Upper lobe of left lung (tissue), 6 donors: ENCODE measurements around the gene MSX2. TPM values are rescaled to one million over a fixed set of nuclear protein-coding genes. Genes with fewer than 3 reads are reported as not detected.
A peak's percentile ranks its signal among the peaks of the same experiment; 100 is the strongest.

Experiments used
- ATAC-seq, 2 donors: fragments of 200-7000 bp; cut with Tn5 transposase; one replicate each; pipeline ENCODE4 v1.9.1; 2022; ENCODE audit warnings: mild to moderate bottlenecking in 2 of 2, moderate library complexity in 2 of 2; ENCODE audit not compliant: low FRiP score in 2 of 2
- DNase-seq, 2 donors: peaks; one replicate each; pipeline ENCODE4 v3.0.0-alpha.2; 2019 to 2020
- H3K27ac ChIP-seq, 4 donors: fragments of 200-600 bp; sonication (generic); one replicate each; pipeline ENCODE4 v1.5.1; 2016 to 2019
- H3K27me3 ChIP-seq, 4 donors: fragments of 200-600 bp; sonication (generic); one replicate each; pipeline ENCODE4 v1.5.1; 2017 to 2019
- H3K36me3 ChIP-seq, 4 donors: fragments of 200-600 bp; sonication (generic); one replicate each; pipeline ENCODE4 v1.5.1; 2016 to 2019
- H3K4me1 ChIP-seq, 4 donors: fragments of 200-600 bp; sonication (generic); one replicate each; pipeline ENCODE4 v1.5.1; 2018 to 2019
- H3K4me3 ChIP-seq, 4 donors: fragments of 200-600 bp; sonication (generic); one replicate each; pipeline ENCODE4 v1.5.1; 2017 to 2019; ENCODE audit warnings: mild to moderate bottlenecking in 2 of 4, moderate library complexity in 1 of 4
- H3K9me3 ChIP-seq, 4 donors: fragments of 200-600 bp; sonication (generic); one replicate each; pipeline ENCODE4 v1.5.1; 2018 to 2019
- EP300 ChIP-seq, 4 donors: sonication (generic); formaldehyde crosslinking; IDR thresholded peaks; one replicate each; pipeline ENCODE4 v1.5.1; 2017; ENCODE audit warnings: antibody characterized with exemption in 4 of 4, control low read depth in 2 of 4
- POLR2A ChIP-seq, 4 donors: fragments of 450-650 bp; IDR thresholded peaks; one replicate each; pipeline ENCODE4 v1.5.1; 2016 to 2017; ENCODE audit warnings: antibody characterized with exemption in 4 of 4, mild to moderate bottlenecking in 2 of 4
- POLR2AphosphoS5 ChIP-seq, 2 donors: sonication (generic); formaldehyde crosslinking; IDR thresholded peaks; one replicate each; pipeline ENCODE4 v1.5.1; 2017; ENCODE audit warnings: antibody characterized with exemption in 2 of 2
- WGBS, 2 donors: methylation state at CpG; one replicate each; pipeline ENCODE4 v1.1.5; 2017 to 2018; 5-methylcytosine and 5-hydroxymethylcytosine counted together
- total RNA-seq, 6 donors: library from RNA; depleted of rRNA in 4 of 6; stranded (reverse); fragments of >200 nt in 4 of 6; gene quantifications; one replicate each; pipeline versions ENCODE4 v1.1.0 to v1.2.1, GENCODE V29; 2016 to 2021
- TF ChIP-seq, protein P1 (sequence below), 6 experiments: fragments of 450-650 bp in 4 of 6; fragments of 200-600 bp in 2 of 6; sonication (generic) in 2 of 6; IDR thresholded peaks; one replicate each; pipeline ENCODE4 v1.5.1; 2016 to 2019; ENCODE audit warnings: antibody characterized with exemption in 6 of 6
- donor health status: DM: no; HTN: no; CAD: no; lungs with moderate emphysema.
- donor health status: DM: no; HTN: yes; CAD: no; lungs with severe emphysema.

MSX2 gene
- total RNA-seq, 6 donors from 2014 or later, result 0.44 to 1.6 (median 1.5) TPM; not detected in 2

DNA sequence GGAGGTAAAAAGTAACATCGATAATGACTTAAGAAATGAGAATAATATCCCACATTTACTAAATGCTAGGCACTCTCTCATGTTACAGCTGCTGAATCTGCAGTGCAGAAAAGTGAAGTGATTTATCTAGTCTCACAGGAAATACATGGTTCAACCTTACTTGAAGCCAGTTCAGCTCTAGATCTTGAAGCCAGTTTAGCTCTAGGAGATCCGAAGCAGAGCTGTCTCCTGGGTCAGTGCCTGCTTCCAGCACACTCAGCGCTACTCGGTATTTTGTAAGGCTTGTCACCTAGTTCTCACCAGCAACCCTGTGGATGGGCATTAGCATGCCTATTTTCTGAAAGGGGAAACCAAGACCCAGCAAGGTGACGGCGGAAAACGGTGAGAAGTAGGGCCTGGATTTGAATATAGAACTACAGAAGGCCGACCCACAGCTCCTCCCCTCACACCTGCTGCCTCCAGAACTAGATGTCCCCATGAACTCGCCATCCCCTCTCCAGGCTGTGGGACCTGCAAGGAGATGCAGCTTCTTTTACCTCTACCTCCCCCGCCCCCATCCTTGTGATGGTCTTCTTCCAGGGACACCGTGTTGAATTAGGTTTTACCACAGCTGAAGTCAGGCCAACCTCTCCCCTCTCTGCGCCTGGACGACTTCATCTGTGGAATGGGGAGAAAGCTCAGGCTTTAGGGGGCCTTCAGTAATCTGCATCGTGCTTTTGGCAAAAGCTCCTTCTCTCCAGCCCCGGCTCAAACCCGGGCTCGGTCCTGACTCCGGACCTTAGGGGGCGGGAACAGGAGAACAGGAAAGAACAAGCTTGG is 4.4 kb upstream of the MSX2 start:
- H3K9me3 ChIP-seq, result no peaks in the 10 kb centered on the region
- H3K27me3 ChIP-seq, result peaks cover 0 to 46% (median 23%) of the 10 kb centered on the region in 4 donors
- no peak for TF ChIP-seq POLR2AphosphoS5 (IDR thresholded peaks at IDR 0.05)
- no peak for TF ChIP-seq POLR2A (IDR thresholded peaks at IDR 0.05)
- TF ChIP-seq, protein P1, sequence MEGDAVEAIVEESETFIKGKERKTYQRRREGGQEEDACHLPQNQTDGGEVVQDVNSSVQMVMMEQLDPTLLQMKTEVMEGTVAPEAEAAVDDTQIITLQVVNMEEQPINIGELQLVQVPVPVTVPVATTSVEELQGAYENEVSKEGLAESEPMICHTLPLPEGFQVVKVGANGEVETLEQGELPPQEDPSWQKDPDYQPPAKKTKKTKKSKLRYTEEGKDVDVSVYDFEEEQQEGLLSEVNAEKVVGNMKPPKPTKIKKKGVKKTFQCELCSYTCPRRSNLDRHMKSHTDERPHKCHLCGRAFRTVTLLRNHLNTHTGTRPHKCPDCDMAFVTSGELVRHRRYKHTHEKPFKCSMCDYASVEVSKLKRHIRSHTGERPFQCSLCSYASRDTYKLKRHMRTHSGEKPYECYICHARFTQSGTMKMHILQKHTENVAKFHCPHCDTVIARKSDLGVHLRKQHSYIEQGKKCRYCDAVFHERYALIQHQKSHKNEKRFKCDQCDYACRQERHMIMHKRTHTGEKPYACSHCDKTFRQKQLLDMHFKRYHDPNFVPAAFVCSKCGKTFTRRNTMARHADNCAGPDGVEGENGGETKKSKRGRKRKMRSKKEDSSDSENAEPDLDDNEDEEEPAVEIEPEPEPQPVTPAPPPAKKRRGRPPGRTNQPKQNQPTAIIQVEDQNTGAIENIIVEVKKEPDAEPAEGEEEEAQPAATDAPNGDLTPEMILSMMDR (IDR thresholded peaks at IDR 0.05), result no peak
- TF ChIP-seq EP300 (IDR thresholded peaks at IDR 0.05), result no peak
- DNase-seq (no peak), ATAC-seq (no peak)
- no peaks in the 10 kb centered on the region for H3K36me3 ChIP-seq
- 25 to 27% methylated on average over 18 to 19 of the region's 19 CpGs for WGBS, 2 donors
- H3K27ac ChIP-seq, result no peak overlapping the region
- no peak overlapping the region for H3K4me3 ChIP-seq
- peaks cover 5 to 26% (median 14%) of the 10 kb centered on the region in 4 donors for H3K4me1 ChIP-seq

DNA sequence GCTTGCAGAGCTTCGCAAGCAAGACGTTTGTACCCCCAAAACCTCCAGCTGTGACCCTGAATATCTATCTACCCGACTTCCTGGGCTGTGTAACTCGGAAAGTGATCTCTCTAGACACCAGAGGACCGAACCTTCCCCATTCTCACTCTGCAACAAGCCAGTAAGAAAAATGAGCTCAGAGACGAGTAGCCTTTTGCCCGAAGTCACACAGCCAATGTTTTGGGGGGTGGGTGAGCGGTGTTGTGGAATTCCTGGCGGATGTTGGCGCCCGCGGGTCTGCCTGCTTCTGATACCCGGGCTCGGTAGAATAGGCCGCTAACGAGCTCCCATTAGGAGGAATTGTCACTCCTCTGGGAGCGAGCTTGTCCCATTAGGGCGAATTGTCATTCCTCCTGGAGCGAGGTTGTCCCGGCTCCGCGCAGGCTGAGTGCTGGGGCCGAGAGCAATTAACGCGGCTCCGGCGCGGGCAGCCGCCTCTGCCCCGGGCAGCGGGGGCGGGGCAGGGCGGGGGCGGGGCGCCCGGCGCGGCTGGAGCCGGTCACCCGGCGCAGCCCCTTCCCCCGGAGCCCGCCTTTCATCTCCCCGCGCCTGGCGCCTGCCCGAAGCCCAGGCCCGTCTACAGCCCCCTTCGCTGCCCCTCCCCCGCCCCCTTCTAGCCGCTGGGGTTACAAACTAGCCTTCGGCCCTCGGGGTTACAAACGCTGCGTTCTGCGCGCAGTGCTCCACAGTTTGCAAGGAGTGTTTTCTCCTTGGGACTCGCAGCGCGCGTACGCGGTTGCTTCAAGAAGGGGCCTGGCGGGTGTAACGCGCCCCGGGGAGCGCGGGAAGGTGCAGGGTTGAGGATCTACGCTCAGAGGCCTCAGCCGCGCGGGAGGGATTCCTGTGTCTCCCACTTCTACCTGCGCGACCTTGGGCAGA is 3.5 kb upstream of the MSX2 start:
- DNase-seq (peak in 1 of 2 donors; percentile 72), ATAC-seq (no peak)
- Histone ChIP-seq H3K4me1 (peaks cover 5 to 32% (median 16%) of the 10 kb centered on the region in 4 donors), H3K4me3 (peak overlapping the region in 1 of 4 donors; percentile 5), H3K27me3 (peaks cover 0 to 55% (median 26%) of the 10 kb centered on the region in 4 donors), H3K36me3 (no peaks in the 10 kb centered on the region), H3K27ac (no peak overlapping the region), H3K9me3 (no peaks in the 10 kb centered on the region)
- 3 to 14% methylated on average over 6 to 56 of the region's 75 CpGs for WGBS, 2 donors
- no peak for TF ChIP-seq EP300 (IDR thresholded peaks at IDR 0.05)
- TF ChIP-seq, protein P1 (IDR thresholded peaks at IDR 0.05), result no peak
- no peak for TF ChIP-seq POLR2A (IDR thresholded peaks at IDR 0.05)
- no peak for TF ChIP-seq POLR2AphosphoS5 (IDR thresholded peaks at IDR 0.05)

DNA sequence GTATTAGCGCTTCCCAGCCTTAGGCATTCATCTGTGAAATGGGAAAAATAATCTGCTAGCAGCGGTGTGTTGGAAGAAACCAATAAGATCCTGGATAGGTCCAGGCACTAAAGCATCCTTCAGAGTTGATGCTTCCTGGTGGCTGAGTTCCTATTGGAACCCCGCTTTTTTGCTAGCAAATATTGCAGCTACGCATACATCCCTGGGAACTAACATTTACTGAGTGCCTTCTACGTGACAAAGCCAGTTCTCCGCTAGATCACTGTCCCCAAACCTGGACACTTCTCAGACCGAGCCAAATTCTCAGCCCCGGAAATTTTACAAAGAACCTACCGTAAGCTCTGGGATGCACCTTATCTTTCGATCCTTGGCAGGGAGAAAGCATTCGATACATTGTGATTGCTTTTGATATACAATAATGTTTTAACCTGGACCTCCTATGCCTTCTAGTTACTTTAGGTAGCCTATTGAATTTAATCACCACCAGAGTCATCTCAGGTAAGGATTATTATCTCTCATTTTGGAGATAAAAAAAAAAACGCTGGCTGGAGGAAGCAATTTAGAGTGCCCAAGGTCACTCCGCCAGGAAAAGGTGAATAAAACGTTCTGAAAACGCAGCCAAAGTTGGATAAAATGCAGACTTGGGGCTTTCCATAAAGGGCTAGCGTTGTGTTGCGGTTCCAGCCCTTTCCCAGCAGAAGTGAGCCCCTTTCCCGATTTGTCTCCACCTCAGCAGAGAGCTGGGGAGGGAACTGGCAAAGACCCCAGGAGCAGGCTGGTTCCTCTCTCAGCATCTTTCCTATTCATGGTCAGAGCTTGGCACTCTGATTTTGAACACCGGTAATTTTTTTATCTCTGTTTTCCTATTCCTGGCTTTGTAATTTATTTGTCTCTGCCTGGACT is 2.6 kb upstream of the MSX2 start:
- no peak overlapping the region for H3K4me3 ChIP-seq
- ATAC-seq (no peak), DNase-seq (no peak)
- 9 to 13% methylated on average over 16 to 19 of the region's 19 CpGs for WGBS, 2 donors
- peaks cover 0 to 59% (median 28%) of the 10 kb centered on the region in 4 donors for H3K27me3 ChIP-seq
- no peaks in the 10 kb centered on the region for H3K9me3 ChIP-seq
- H3K36me3 ChIP-seq, result no peaks in the 10 kb centered on the region
- H3K27ac ChIP-seq, result no peak overlapping the region
- H3K4me1 ChIP-seq, result peaks cover 5 to 32% (median 16%) of the 10 kb centered on the region in 4 donors
- TF ChIP-seq, protein P1 (IDR thresholded peaks at IDR 0.05), result no peak
- TF ChIP-seq EP300 (IDR thresholded peaks at IDR 0.05) (no peak), POLR2AphosphoS5 (IDR thresholded peaks at IDR 0.05) (no peak), POLR2A (IDR thresholded peaks at IDR 0.05) (no peak)

DNA sequence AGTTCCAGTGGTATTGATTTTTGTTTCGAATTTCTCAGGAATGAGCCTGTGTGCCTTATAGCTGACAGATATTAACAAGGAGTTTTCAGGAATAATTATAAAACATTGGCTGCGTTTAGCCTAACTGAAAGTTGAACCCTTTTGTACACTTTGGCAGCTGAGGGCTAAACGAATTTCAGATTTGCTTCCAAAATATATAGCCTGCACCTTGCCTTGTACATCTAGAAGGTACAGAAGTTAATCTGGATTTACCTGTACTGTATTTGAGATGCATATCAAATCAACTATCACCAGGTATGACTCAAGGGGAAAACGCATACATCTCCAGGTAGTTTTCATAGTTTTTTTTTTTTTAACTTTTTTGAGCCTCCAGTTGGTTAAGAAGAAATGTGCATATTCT is 1.9 kb upstream of the MSX2 start:
- 24 to 25% methylated on average over 4 of the region's 4 CpGs for WGBS, 2 donors
- H3K9me3 ChIP-seq, result no peaks in the 10 kb centered on the region
- peaks cover 5 to 32% (median 16%) of the 10 kb centered on the region in 4 donors for H3K4me1 ChIP-seq
- H3K27me3 ChIP-seq, result peaks cover 0 to 59% (median 28%) of the 10 kb centered on the region in 4 donors
- ATAC-seq (no peak), DNase-seq (no peak)
- TF ChIP-seq POLR2A (IDR thresholded peaks at IDR 0.05) (no peak), POLR2AphosphoS5 (IDR thresholded peaks at IDR 0.05) (no peak), EP300 (IDR thresholded peaks at IDR 0.05) (no peak)
- TF ChIP-seq, protein P1 (IDR thresholded peaks at IDR 0.05), result no peak
- no peaks in the 10 kb centered on the region for H3K36me3 ChIP-seq
- no peak overlapping the region for H3K4me3 ChIP-seq
- H3K27ac ChIP-seq, result no peak overlapping the region
